ENCODE data around the gene GFI1.

DNA sequence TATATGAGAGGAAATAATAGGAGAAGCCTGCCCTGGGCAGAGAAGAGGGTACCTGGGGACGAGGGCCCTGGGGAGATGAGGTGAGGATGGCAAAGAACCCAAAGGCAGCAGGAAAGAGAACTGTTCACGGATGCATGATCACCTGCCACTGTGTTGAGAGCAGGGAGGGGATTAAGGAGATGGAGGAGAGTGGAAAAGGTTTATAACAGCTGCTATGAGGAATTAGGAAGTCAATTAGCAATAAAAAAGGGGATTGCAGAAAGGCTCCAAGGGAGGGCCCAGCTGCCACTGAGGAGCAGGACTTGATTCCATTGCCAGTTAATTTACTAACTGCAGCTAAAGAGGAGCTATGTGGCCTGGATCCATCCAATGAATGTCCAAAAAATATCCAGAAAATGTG is 61.1 kb downstream of the GFI1 start:
- TF ChIP-seq EZH2 (IDR thresholded peaks at IDR 0.05; ENCODE audit: insufficient read depth, poor library complexity, severe bottlenecking) (no peak), EZH2phosphoT487 (IDR thresholded peaks at IDR 0.05; ENCODE audit: insufficient read depth, low read depth) (no peak)

Measured in GM23248 (cell line).